Mucosa of descending colon (tissue), 3 donors: ENCODE data around the gene SLC16A8. TPM values are rescaled to one million over a fixed set of nuclear protein-coding genes. Genes with fewer than 3 reads are reported as not detected.
A peak's percentile ranks its signal among the peaks of the same experiment; 100 is the strongest.

Experiments
- ATAC-seq: fragments of 200-7000 bp; cut with Tn5 transposase; one replicate; pipeline ENCODE4 v1.9.1; 2020; ENCODE audit warnings: mild to moderate bottlenecking, moderate library complexity
- DNase-seq, 3 donors: peaks; one replicate each; pipeline ENCODE4 v3.0.0-alpha.2; 2020
- H3K36me3 ChIP-seq: fragments of 200-600 bp; one replicate; pipeline ENCODE4 v1.8.0; 2021; ENCODE audit warnings: low read depth, mild to moderate bottlenecking
- H3K4me1 ChIP-seq: fragments of 200-600 bp; one replicate; pipeline ENCODE4 v1.8.0; 2021; ENCODE audit warnings: low read depth, mild to moderate bottlenecking
- H3K4me3 ChIP-seq: fragments of 200-600 bp; one replicate; pipeline ENCODE4 v1.8.0; 2021; ENCODE audit warnings: mild to moderate bottlenecking
- H3K9me3 ChIP-seq: fragments of 200-600 bp; one replicate; pipeline ENCODE4 v1.8.0; 2021; ENCODE audit warnings: mild to moderate bottlenecking
- CTCF ChIP-seq: fragments of 200-600 bp; IDR thresholded peaks from one replicate; pipeline ENCODE4 v1.8.0; 2022; ENCODE audit warnings: antibody characterized with exemption, mild to moderate bottlenecking
- intact Hi-C, 2 donors: fragments of 100-400 bp; cut with DNase I in 1 of 2; cut with micrococcal nuclease in 1 of 2; formaldehyde crosslinking; loops; one replicate each; pipeline versions ENCODE4 v1.11.0 to v1.11.1; 2022; cut with DNase I, micrococcal nuclease
- total RNA-seq, 3 donors: library from RNA; stranded (reverse); fragmentation: NEBNext Ultra II Directional in 2 of 3; extraction: Animal tissue kit (Norgen Biotek cat#: 25700) in 2 of 3; gene quantifications; one replicate each; pipeline versions ENCODE4 v1.2.1 to v1.2.4, GENCODE V29; 2021 to 2023
- donor health status: DM: no; HTN: no; CAD: no; lungs with moderate emphysema.
- donor health status: DM: no; HTN: no; CAD: no.
- donor health status: DM: no; HTN: yes; CAD: no.

Gene SLC16A8
- total RNA-seq, 3 donors from 2014 or later: not detected

GRCh38 chr22:38086942-38087341 is 3.0 kb upstream of the SLC16A8 start:
- intact Hi-C loops: no loop called here
- Histone ChIP-seq H3K9me3 (no peaks in the 10 kb centered on the region), H3K4me3 (no peak overlapping the region), H3K4me1 (peaks cover 7% of the 10 kb centered on the region), H3K36me3 (no peaks in the 10 kb centered on the region)
- DNase-seq (peak in 2 of 3 donors; percentile 20 to 45), ATAC-seq (no peak)
- TF ChIP-seq CTCF: no peak

- peak in 1 of 3 donors; percentile 40 for DNase-seq
- no peak for TF ChIP-seq CTCF
- Histone ChIP-seq H3K9me3 (no peaks in the 10 kb centered on the region), H3K36me3 (no peaks in the 10 kb centered on the region), H3K4me1 (peaks cover 13% of the 10 kb centered on the region), H3K4me3 (no peak overlapping the region)
- intact Hi-C loops: no loop called here
- no peak for ATAC-seq
These were observed 2.2 kb upstream of the SLC16A8 start for GRCh38 chr22:38086001-38086845.

- H3K36me3 ChIP-seq: no peaks in the 10 kb centered on the region
- no peaks in the 10 kb centered on the region for H3K9me3 ChIP-seq
- no peak for ATAC-seq
- TF ChIP-seq CTCF: no peak
- DNase-seq: peak in 1 of 3 donors; percentile 28
- H3K4me1 ChIP-seq: peaks cover 20% of the 10 kb centered on the region
- H3K4me3 ChIP-seq: no peak overlapping the region
- intact Hi-C loops: no loop called here
These were observed 1.5 kb upstream of the SLC16A8 start for GRCh38 chr22:38085501-38085900.

- no peaks in the 10 kb centered on the region for H3K36me3 ChIP-seq
- peak in 1 of 3 donors; percentile 39 for DNase-seq
- TF ChIP-seq CTCF: no peak
- H3K9me3 ChIP-seq: no peaks in the 10 kb centered on the region
- H3K4me3 ChIP-seq: no peak overlapping the region
- intact Hi-C loops: no loop called here
- peaks cover 20% of the 10 kb centered on the region for H3K4me1 ChIP-seq
- no peak for ATAC-seq
These were observed 1.1 kb upstream of the SLC16A8 start for GRCh38 chr22:38085056-38085455.

GRCh38 chr22:38082986-38083710 is 836 bp downstream of the SLC16A8 start:
- ATAC-seq (no peak), DNase-seq (no peak)
- no peaks in the 10 kb centered on the region for H3K9me3 ChIP-seq

More at GRCh38 chr22:38082986-38083710, 836 bp downstream of the SLC16A8 start:
- Histone ChIP-seq H3K4me1 (peaks cover 20% of the 10 kb centered on the region), H3K36me3 (no peaks in the 10 kb centered on the region), H3K4me3 (no peak overlapping the region)
- intact Hi-C loops: no loop called here
- no peak for TF ChIP-seq CTCF
